Measurements from ENCODE around the gene SEZ6L. TPM values are rescaled to one million over a fixed set of nuclear protein-coding genes. Genes with fewer than 3 reads are reported as not detected.
A peak's percentile ranks its signal among the peaks of the same experiment; 100 is the strongest.

Gene SEZ6L
- total RNA-seq (ENCODE audit: insufficient read depth, low replicate concordance) = 2.2 TPM

GRCh38 chr22:26169315-26170111, at the start of gene SEZ6L:
SEZ6L (plus strand) TSS chr22:26169462; CDS start chr22:26169670, 208 bp downstream.
- peak; percentile 45 for DNase-seq (ENCODE audit: low spot score)

- no peak for DNase-seq (ENCODE audit: low spot score)
These were observed 46.3 kb upstream of the SEZ6L start for GRCh38 chr22:26122920-26123468.

GRCh38 chr22:26124991-26125725, 44.1 kb upstream of the SEZ6L start:
- DNase-seq (ENCODE audit: low spot score) = peak; percentile 48

- no peak for DNase-seq (ENCODE audit: low spot score)
These were observed 42.1 kb upstream of the SEZ6L start for GRCh38 chr22:26127126-26127525.

DNA sequence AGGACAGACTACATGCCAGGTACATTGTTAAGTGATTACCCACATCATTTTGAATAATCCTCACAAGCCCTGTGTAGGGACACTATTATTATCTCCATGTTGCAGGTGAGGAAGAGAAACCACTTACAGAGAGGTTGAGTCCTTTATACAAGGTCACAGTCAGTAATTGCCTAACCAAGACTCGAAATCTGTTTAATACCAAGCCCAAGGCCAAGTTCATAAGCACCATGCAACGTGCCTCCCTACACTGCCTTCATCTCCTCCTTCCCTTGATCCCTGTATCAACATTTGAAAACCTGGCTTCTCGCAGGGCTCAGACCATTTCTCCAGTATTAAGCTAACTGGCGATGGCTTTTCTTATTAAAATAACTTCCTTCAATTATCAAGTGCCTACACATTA, 41.7 kb upstream of the SEZ6L start:
- DNase-seq (ENCODE audit: low spot score) = no peak

DNA sequence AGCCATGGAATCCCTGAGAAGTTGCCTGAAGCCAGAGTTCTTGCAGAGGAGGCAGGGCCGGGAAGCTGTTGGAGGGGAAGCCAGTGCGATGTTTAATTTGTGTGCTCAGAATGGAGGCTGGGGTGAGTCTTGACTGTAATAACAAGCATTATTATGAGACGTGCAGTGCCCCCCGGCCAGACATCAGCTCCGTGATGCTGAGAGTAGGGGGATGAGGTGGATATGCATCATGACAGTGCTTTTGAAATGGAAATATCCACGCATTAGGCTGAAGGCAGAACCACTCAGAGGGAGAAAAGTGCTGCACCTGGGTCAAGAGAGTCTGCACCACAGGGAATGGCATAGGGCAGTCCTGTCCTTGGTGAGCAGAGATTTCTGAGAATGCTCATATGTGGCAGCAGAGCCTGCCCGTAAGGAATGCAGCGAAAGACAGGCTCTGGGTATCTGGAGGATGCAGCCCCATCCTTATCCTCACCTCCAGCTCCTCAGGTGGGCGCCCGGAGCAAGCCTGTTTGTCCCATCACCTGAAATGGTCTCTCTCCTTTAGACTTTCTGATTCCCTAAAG, 37.6 kb upstream of the SEZ6L start:
- DNase-seq (ENCODE audit: low spot score) = no peak

DNA sequence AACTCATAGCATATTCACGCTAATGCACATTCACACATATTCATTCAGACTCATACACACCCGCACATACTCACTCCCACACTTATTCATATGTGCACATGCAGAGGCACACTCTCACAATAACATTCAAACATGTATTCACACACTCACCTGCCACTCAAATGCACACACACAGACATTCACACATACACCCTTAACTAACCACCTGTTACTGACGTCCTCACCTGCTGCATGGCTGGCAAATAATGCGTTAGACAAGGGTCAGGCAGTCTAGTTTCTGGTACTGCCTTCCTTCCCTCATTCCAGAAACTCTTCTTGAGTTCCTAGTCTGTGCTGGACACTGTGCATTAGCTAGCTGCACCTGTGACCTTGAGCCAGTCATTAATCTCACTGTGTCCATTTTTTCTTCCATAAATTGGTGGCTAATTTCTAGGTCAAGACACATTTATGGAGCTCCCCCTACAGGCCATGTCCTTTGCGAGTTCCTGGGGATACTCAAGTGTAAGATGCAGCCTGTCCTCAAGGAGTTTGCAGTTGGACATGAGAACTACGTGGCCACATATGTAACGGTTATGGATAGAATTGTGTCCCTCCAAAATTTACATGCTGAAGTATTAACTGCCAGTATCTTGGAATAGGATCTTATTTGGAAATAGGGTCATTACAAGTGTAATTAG, 34.5 kb upstream of the SEZ6L start:
- no peak for DNase-seq (ENCODE audit: low spot score)

DNA sequence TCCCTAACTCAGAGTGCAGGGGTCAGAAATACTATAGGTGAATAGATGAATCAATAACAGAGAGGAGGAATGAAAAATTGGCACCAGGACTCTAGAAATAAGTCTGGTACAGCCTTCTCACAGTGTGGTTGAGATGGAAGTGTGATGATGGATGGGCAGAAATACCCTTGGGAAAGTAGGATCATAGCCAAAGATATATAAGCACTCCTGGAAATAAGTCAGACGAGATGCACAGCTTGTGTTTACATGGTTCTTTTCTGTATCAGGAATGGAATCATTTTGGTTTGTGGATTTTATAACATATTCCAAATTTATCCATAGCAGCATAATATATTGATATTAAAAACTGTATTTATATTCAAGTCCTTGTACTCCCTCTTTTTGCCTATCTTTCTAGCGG, 33.5 kb upstream of the SEZ6L start:
- DNase-seq (ENCODE audit: low spot score) = no peak

- DNase-seq (ENCODE audit: low spot score) = no peak
These were observed 30.0 kb upstream of the SEZ6L start for GRCh38 chr22:26139310-26139709.

- no peak for DNase-seq (ENCODE audit: low spot score)
These were observed 27.4 kb upstream of the SEZ6L start for GRCh38 chr22:26141831-26142230.

GRCh38 chr22:26143806-26144325, 25.4 kb upstream of the SEZ6L start:
- no peak for DNase-seq (ENCODE audit: low spot score)

DNA sequence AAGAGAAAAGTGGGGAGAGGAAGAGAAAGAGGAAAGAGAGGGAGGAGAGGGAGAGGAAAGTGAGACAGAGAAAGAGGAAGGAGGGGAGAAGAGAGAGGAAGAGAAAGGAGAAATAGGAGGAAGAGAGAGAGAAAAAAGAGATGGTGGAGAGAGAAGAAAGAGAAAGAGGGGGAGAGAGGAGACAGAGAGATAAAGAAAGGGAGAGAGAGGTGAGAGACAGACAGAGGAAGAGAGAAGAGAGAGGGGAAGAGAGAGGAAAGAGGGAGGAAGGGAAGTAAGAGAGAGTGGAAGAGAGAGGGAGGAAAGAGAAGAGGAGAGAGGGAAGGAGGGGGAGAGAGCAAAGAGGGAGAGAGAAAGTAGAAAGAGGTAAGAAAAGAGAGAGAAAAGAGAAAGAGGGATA, 9.4 kb upstream of the SEZ6L start:
- no peak for DNase-seq (ENCODE audit: low spot score)

GRCh38 chr22:26161746-26162145, 7.5 kb upstream of the SEZ6L start:
- no peak for DNase-seq (ENCODE audit: low spot score)

DNA sequence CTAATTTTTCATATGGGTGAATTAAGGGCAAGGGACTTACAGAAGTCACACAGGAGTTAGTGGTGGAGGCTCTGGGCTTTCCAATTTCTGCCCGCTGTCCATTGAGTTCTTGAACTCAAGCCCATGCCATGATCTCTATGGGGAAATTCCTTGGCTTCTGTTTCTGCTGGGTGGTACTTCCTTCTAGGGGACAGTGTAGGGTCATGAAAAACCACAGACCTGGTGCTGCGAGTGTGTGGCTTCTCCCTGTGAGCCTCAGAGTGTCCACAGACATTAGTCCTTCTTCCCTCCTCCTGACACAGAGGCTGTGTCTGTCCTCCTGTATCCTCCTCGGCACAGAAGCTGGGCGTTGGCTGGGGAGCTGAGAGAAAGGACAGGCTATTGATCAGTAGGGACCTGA, 6.3 kb upstream of the SEZ6L start:
- no peak for DNase-seq (ENCODE audit: low spot score)

- DNase-seq (ENCODE audit: low spot score) = no peak
These were observed 5.1 kb upstream of the SEZ6L start for GRCh38 chr22:26164174-26164573.

DNA sequence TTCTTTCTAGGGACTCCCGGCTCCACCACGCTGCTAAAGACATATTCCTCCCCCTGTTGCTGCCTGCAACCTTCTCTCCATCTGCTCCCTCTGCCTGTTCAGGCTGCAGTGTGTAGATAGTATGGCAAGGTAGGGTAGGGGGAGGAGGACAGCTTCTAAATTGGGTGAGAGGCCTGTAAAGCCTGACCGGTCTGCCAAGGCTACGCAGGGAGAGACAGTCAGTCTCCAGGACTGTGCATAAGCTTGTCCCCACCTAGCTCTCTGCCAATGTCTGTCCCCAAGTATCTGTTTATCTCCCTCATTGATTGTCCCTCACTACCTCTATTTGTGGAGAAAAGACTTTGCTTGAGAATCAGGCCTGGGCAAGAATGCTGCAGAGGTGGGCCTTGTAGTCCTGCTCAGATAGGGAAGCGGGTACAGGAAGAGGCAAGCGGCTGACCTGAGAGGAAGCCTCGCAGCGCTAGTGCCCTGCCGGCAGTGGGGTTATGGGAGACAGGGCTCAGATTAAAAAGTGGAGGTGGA, 871 bp upstream of the SEZ6L start:
- peak; percentile 1 for DNase-seq (ENCODE audit: low spot score)

DNA sequence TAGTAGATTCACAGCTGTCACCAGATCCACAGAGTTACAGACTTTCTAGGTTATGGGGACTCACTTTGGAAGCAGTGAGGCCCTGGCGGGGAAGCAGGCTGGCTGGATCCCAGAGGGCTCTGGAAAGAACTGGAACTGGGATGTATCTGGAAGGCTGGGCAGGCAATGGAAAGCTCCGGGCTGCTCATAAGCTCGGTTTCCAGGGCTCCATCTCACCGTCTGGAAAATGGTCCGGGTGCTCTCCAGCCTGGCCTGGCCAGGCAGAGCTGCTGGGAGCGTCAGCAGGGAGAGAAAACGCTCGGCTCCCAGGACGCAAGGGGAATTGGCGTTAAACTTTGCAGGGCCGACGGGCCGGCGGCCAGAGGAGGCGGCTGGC, 335 bp upstream of the SEZ6L start:
- DNase-seq (ENCODE audit: low spot score) = peak; percentile 53

GRCh38 chr22:26170112-26170492, 840 bp downstream of the SEZ6L start:
- DNase-seq (ENCODE audit: low spot score) = no peak

- DNase-seq (ENCODE audit: low spot score) = no peak
These were observed 1.7 kb downstream of the SEZ6L start for GRCh38 chr22:26170795-26171580.

GRCh38 chr22:26172389-26172990, 3.2 kb downstream of the SEZ6L start:
- DNase-seq (ENCODE audit: low spot score) = peak; percentile 6
